Pons (tissue), 1 donor: ENCODE results near the gene MARS1.

Experiments used
- DNase-seq: peaks from one replicate; pipeline ENCODE4 v3.0.0-alpha.2; 2016; ENCODE audit warnings: low spot score

MARS1 gene

DNA sequence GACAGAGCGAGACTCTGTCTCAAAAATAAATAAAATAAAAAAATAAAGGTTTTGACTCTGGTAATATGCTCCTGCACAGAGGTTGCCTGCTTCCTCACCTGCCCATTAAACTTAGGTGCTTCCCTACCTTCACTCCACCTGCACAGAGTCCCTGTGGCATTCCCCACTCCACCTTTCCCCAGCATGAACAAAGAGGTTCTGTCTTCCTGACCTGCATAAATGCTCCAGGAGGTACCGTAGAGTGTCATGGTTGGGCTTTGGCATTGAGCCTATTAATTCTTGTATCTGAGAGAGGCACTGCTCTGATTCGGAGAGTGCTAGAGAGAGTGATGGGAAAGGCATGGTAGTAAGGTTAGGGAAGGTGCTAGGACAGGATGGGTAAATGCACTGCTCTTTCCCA lies 14.5 kb upstream of the MARS1 start:
- no peak for DNase-seq

- DNase-seq = no peak
Measured at GRCh38 chr12:57473886-57474285, 14.0 kb upstream of the MARS1 start.

DNA sequence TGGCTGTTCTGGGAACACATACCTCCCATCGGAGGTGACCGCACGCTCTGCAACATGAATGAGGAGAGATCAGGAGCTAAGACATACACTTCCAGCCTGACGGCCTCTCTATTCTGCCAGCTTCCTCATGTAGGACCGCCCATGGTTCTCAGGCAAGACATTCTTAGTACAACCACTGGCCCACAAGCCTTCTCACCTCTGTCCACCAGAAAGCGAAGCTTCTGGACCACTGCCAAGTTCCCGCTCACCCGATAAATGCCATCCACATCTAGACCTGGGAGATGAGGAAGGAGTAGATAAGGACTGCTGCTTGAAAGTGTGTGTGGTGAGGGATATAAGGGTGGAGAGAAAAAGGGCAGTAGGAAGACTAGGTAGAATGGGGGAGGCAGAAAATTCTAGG lies 13.4 kb upstream of the MARS1 start:
- DNase-seq = no peak

DNA sequence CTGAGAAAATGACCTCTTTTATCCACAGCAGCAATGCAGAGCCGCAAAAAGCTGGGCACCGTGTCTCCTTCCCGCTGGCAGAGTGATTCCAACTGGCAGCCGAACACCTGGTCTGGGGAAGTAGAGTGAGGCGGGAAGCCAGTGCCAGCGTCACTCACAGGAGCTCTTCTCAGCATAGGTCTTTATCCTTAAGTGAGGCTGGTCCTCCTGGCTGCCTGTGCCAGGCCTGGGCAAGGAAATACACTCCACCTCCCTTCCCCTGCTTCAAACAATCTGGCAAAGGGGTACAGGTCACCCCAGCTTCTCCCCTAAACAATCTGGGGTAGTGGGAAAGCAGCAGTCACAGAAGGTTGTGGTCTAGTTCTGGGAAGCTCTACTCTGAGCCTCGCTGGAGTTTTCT lies 13.0 kb upstream of the MARS1 start:
- DNase-seq = no peak

- no peak for DNase-seq
Measured at GRCh38 chr12:57475271-57476161, 12.4 kb upstream of the MARS1 start.

- no peak for DNase-seq
Measured at GRCh38 chr12:57476162-57476992, 11.5 kb upstream of the MARS1 start.

- no peak for DNase-seq
Measured at GRCh38 chr12:57476993-57477709, 10.7 kb upstream of the MARS1 start.

- no peak for DNase-seq
Measured at GRCh38 chr12:57477710-57478681, 9.9 kb upstream of the MARS1 start.

- DNase-seq = no peak
Measured at GRCh38 chr12:57479043-57479375, 8.9 kb upstream of the MARS1 start.

DNA sequence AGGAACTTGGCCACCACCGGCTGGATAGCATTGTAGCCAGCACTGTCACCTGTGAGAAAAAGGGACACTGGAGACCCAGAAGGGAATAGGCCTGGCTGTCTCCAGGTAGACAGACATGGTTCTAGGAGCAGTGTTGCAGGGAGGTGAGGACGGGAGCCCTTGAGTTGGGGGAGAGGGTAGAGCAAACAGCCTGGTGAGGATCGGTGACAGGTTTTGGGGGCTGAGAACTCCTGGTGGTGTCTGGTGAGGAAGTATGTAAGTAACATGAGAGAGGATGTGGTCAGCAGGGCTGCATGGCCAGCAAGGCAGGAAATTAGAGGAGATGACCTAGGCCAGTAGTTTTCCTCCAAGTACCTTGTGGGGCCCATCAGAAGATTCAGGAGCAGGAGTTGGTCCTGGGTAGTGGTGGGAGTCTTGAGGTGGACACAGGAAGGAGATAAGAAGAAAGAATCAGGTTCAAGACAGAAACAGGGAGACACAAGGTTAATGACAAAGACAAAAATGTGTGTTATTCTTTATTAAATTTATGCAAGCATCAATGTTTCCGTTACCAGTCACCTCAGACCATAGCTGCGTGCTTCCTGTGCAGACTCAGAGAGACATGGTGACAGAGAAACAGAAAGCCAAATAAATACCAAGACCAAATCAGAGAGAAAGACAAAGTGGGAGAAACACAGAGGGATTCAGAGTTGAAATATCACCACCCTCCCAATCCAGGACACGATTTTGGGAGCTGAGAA lies 8.3 kb upstream of the MARS1 start, which contains the start of gene ARHGAP9:
Gene ARHGAP9, minus strand, starts transcription at position 491 of the 740 bp plus-strand sequence. Its CDS starts 460 bp downstream, at position 31.
- no peak for DNase-seq

DNA sequence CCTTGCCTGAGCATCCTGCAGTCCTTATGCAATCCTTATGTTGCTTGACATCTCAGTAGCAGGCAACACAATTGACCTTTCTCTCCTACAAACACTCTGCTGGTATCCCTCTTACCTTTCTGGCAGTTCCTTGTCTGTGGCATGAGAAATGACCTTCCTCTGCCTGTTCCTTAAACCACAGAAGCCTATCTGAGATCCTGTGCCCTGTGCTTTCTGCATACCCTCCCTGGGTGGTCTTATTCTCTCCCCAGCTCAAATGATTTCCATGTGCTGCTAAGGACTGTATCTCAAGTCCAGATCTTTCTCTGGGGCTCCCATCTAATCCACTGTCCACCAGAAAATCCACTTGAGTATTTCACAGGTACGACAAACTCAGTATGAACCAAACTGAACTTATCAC lies 6.2 kb upstream of the MARS1 start:
- DNase-seq = no peak

GRCh38 chr12:57483466-57483865 lies 4.4 kb upstream of the MARS1 start:
- no peak for DNase-seq

- no peak for DNase-seq
Measured at GRCh38 chr12:57485695-57486094, 2.2 kb upstream of the MARS1 start.

- no peak for DNase-seq
Measured at GRCh38 chr12:57487055-57487596, 742 bp upstream of the MARS1 start.

DNA sequence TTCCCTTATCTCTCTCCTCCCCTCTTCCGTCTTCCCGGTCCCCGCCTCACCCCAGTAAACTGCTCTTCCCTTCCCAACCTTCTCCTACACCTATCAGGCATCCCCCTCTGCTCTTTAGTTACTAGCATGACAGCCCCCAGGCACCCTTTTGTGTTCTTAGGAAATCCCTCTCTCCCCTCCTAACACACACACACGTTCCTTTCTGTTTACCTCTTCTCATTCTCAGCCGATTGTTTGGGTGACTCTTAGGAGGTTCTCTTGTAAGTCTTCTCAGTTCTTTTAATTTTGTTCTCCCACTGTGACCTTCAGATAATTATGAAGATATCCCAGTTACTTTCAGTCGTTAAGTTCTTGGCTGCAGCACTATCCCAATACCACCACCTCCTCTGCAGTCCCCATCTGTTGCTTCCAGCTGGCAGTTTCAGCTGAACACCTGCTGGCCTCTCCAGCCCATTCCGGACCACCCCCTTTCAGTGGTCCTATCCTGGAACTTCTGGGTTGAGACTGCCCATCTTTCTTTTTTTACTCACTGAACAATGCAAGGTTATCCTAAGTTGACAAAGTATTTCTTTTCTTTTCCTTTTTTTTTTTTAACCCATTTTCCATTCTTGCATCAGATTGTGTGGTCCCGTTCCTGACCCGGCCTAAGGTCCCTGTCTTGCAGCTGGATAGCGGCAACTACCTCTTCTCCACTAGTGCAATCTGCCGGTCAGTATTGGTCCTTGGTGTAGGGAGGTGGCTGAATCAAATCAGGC lies 711 bp downstream of the MARS1 start:
- no peak for DNase-seq

- DNase-seq = no peak
Measured at GRCh38 chr12:57489157-57489641, 1.3 kb downstream of the MARS1 start.

DNA sequence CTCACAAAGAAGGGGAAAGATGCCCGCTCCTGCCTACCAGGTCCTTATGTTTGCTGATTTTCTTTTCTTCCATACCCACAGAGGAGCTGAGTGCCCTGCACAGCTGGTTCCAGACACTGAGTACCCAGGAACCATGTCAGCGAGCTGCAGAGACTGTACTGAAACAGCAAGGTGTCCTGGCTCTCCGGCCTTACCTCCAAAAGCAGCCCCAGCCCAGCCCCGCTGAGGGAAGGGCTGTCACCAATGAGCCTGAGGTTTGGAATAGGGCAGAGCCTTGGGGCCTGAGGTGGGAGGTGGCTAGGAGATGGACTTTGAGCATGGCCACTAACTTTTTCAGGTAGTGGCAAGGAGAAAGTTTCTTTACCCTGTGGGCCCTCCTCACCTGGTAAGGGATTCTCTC lies 2.3 kb downstream of the MARS1 start:
- DNase-seq = no peak

GRCh38 chr12:57491393-57492280 lies 3.8 kb downstream of the MARS1 start:
- no peak for DNase-seq
